Epidermal melanocyte (primary cell): Measurements from ENCODE around the gene BRMS1.
A peak's percentile ranks its signal among the peaks of the same experiment; 100 is the strongest.
"Not testable (repeated sequence)": the region's sequence is repeated elsewhere in the genome, so short reads cannot be mapped to it uniquely, and the experiment has no call there.

Experiments
- DNase-seq: peaks from one replicate; pipeline ENCODE4 v3.0.0; 2011; ENCODE audit warnings: low spot score; ENCODE audit not compliant: insufficient read length

Gene BRMS1

DNA sequence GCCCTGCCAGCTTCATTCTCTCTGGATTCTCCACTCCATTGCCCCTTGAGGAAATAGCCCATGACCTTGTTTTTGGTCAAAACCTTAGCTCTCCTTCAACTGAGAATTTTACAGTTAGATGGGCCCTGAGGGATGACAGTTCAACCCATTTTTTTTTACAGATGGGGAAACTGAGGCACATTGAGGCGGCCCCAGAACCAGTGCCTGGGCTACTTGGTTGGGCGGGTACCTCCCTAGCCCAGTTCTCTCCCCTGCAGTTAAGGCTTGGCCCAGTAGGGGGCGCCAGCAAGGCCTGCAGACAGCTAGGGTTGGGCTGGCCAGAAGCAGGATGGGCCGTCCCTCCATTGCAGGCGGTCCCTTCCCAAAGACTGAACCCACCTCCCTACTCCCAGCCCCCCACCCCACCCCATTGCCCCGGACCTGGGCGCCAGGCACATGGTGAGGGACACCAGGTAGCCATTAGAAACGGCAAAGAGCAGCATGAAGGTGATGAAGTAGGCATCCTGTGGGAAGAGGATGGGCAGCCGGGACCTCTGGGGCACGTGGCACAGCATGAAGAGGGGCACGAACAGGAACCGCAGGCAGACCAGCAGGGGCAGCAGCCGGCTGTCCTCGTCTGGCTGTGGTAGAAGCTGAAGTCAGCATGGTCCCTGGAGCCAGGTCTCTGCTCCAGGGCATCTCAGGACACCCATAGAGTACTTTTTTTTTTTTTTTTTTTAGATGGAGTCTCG, 19.1 kb upstream of the BRMS1 start:
- DNase-seq: peak; percentile 13

GRCh38 chr11:66363187-66363601, 18.3 kb upstream of the BRMS1 start:
- DNase-seq: peak; percentile 11

DNA sequence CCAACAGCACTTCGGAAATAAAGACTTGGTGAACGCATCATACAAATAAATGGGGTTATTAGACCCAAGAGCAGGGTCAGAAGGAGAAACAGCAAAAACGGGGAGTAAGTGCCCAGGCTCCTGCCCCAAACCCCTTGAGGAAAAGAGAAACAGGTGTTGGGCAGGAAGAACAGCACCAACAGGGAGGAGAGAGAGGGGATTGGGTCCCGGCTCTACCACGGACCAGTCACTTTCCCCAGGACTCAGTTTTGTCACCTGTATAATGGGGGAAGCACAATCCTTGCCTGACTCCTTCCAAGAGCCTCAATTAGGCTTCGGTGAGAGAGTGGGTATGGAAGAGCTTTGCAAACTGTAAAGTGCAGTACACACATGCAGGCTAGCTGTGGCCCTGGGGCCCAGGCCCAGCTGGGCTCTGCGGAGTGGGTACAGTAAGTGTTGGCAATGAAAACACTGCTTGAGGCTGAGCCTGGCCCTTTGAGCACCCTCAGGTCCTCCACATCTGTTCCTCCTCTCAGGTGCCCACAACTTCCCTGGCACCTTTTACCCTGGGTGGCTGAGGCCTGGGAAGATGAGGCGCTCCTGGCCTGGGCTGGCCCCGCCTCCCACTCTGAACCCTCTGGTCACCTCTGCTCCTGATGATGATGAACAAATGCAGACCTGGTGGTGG, 17.7 kb upstream of the BRMS1 start:
- peak; percentile 4 for DNase-seq

GRCh38 chr11:66361502-66361941, 16.6 kb upstream of the BRMS1 start:
- DNase-seq: peak; percentile 54

GRCh38 chr11:66360406-66361073, 15.6 kb upstream of the BRMS1 start:
- DNase-seq: no peak

DNA sequence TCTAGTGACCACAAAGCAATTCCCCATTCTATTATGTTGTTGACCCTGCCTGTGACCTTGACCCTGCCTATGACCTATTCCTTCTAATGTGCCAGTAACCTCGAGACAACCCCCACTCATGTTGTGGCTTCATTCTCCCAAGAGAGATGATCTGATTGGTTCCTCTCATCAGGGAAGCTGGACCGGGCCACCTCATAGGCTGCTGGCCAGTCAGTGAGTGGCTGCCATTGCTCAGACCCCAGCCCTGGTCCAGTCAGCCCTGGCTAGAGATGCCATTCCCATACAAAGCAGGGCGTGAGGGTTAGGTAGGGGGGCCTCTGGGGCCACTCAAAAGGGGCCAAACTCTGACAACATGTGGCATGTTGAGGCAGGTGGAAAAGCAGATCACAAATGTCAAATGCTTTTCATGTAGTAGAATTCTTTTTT, 14.8 kb upstream of the BRMS1 start:
- DNase-seq: peak; percentile 12

DNA sequence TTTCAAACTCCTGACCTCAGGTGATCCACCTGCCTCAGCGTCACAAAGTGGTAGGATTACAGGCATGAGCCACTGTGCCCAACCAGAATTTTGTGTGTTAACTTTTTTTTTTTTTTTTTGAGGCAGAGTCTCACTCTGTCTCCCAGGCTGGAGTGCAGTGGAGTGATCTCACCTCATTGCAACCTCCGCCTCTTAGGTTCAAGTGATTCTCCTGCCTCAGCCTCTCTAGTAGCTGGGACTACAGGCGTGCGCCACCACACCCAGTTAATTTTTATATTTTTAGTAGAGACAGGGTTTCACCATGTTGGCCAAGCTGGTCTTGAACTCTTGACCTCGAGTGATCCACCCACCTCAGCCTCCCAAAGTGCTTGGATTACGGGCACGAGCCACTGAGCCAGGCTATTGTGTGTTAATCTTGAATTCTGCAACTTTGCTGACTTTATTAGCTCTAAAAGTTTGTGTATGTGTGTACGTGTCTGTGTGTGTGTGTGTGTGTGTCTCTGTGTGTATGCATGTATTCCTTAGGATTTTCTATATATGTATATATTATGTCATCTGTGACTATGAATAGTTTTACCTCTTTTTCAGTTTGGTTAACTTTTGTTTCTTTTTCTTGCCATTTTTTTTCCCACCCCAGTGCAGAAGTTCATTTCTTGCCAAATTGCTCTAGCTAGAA, 5.8 kb upstream of the BRMS1 start:
- DNase-seq: not testable (repeated sequence)

GRCh38 chr11:66349084-66349386, 4.1 kb upstream of the BRMS1 start:
- no peak for DNase-seq

GRCh38 chr11:66347425-66348276, 2.7 kb upstream of the BRMS1 start, which contains the start of gene B4GAT1:
Gene B4GAT1 (minus strand): TSS chr11:66347629. CDS start chr11:66347545, 84 bp downstream.
- DNase-seq: peak; percentile 71

GRCh38 chr11:66346476-66347424, 1.8 kb upstream of the BRMS1 start:
- DNase-seq: no peak

- DNase-seq: no peak
These were observed 379 bp upstream of the BRMS1 start for GRCh38 chr11:66345316-66345649.

DNA sequence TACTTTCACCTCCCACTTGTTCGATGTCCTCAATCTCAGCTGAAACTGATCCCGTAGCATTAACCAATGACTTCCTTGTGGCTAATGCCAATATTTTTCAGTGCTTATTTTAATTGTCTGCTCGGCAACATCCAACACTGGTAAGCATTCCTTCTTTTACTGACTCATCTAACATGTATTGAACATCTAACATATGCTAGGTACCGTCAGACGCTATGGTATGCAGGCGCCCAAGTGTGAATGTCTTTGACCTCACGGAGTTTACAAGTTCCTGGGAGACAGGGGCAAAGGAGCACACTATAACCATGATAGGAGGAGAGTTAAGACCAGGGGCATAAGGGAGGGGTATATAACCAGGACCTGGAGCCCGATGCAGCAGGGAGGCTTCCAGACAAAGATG, 1.7 kb downstream of the BRMS1 start:
- DNase-seq: no peak

GRCh38 chr11:66341502-66342126, 3.3 kb downstream of the BRMS1 start:
- DNase-seq: no peak

- DNase-seq: no peak
These were observed 4.1 kb downstream of the BRMS1 start for GRCh38 chr11:66340596-66341501.

GRCh38 chr11:66339686-66340483, 5.0 kb downstream of the BRMS1 start:
- no peak for DNase-seq

GRCh38 chr11:66339162-66339675, 5.7 kb downstream of the BRMS1 start:
- DNase-seq: no peak
